ENCODE results near the gene GNG8. TPM values are rescaled to one million over a fixed set of nuclear protein-coding genes. Genes with fewer than 3 reads are reported as not detected.

Gene GNG8
- total and polyA plus RNA-seq, 9 of the 15 experiments (the other 6 are each of a cell fraction or from before 2014, with no cell fraction given), result 1.3 TPM; not detected in 8

- TF ChIP-seq, protein P1, sequence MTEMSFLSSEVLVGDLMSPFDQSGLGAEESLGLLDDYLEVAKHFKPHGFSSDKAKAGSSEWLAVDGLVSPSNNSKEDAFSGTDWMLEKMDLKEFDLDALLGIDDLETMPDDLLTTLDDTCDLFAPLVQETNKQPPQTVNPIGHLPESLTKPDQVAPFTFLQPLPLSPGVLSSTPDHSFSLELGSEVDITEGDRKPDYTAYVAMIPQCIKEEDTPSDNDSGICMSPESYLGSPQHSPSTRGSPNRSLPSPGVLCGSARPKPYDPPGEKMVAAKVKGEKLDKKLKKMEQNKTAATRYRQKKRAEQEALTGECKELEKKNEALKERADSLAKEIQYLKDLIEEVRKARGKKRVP (CRISPR knock-in tag; IDR thresholded peaks at IDR 0.05), result no peak
- TF ChIP-seq IRF2 (CRISPR knock-in tag; IDR thresholded peaks at IDR 0.05) (no peak), HNRNPUL1 (IDR thresholded peaks at IDR 0.05; ENCODE audit: low read length) (no peak), ZNF263 (CRISPR knock-in tag; IDR thresholded peaks at IDR 0.05; ENCODE audit: borderline replicate concordance) (peak; percentile 58; the same call in 1 of the 2 replicates)
Measured at GRCh38 chr19:46646402-46646801, 10.4 kb upstream of the GNG8 start (continued).

- CTCF ChIA-PET (ENCODE audit: low intra/inter-chr PET ratio), result no interaction called here
- no peaks in the 10 kb centered on the region for H3K9me1 ChIP-seq (ENCODE audit: control insufficient read depth, insufficient read depth, low read length)
- no peak for FAIRE-seq
- DNase-seq (ENCODE audit: extremely low read depth in 1 of 4, low spot score in 3 of 4), result peak in 1 of 4 experiments; percentile 6
- no TSS peak for BruUV-seq (replicated peaks)
- POLR2A ChIA-PET, result no interaction called here
- no peaks in the 10 kb centered on the region for H3K79me2 ChIP-seq (ENCODE audit: control insufficient read depth, insufficient read depth, low read length)
- no peaks in the 10 kb centered on the region for H4K20me1 ChIP-seq (replicated peaks; ENCODE audit: control insufficient read depth, insufficient read depth, low read length)
- H2AFZ ChIP-seq (ENCODE audit: low read depth, low read length), result peak overlapping the region; percentile 21; the same call in 1 of the 2 replicates
- no peaks in the 10 kb centered on the region for H3K9me3 ChIP-seq (replicated peaks; ENCODE audit: control insufficient read depth, insufficient read depth, low read depth, low read length)
- H3K27me3 ChIP-seq (ENCODE audit: control insufficient read depth in 2 of 2, insufficient read depth in 2 of 2, low read length in 2 of 2), result no peaks in the 10 kb centered on the region
- H3K4me3 ChIP-seq, result no peak overlapping the region
- no peak overlapping the region for H3K4me2 ChIP-seq (ENCODE audit: insufficient read depth, low read length)
- peaks cover 4 to 6% of the 10 kb centered on the region in 2 experiments; a peak in 4 of 5 replicates for H3K4me1 ChIP-seq (replicated peaks in 1 of 2; ENCODE audit: control insufficient read depth in 2 of 2, insufficient read depth in 2 of 2, low read length in 2 of 2)
- no peaks in the 10 kb centered on the region for H3K36me3 ChIP-seq (ENCODE audit: control insufficient read depth, insufficient read depth, low read length)
- ATAC-seq, result peak; percentile 33; the same call in 2 of the 3 replicates
- in situ Hi-C loops (cut with MboI) (no loop called here), intact Hi-C loops (cut with micrococcal nuclease) (no loop called here)
- H3K27ac ChIP-seq (ENCODE audit: extremely low read depth, low read depth, low read length), result no peak overlapping the region
- H3K9ac ChIP-seq (ENCODE audit: insufficient read depth in 1 of 2, low read depth in 2 of 2, low read length in 2 of 2), result no peak overlapping the region
- 21% methylated on average over 3 of the region's 3 CpGs for WGBS (ENCODE audit: insufficient coverage, low coverage, missing lambda C conversion rate)
- TF ChIP-seq, protein P2, sequence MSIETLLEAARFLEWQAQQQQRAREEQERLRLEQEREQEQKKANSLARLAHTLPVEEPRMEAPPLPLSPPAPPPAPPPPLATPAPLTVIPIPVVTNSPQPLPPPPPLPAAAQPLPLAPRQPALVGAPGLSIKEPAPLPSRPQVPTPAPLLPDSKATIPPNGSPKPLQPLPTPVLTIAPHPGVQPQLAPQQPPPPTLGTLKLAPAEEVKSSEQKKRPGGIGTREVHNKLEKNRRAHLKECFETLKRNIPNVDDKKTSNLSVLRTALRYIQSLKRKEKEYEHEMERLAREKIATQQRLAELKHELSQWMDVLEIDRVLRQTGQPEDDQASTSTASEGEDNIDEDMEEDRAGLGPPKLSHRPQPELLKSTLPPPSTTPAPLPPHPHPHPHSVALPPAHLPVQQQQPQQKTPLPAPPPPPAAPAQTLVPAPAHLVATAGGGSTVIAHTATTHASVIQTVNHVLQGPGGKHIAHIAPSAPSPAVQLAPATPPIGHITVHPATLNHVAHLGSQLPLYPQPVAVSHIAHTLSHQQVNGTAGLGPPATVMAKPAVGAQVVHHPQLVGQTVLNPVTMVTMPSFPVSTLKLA (conservative IDR thresholded peaks at IDR 0.05), result no peak
- no peak for TF ChIP-seq EGR1 (conservative IDR thresholded peaks at IDR 0.05)
- TF ChIP-seq DMBX1 (CRISPR knock-in tag; IDR thresholded peaks at IDR 0.05; ENCODE audit: borderline replicate concordance), result no peak
- TF ChIP-seq BDP1 (IDR thresholded peaks at IDR 0.05; ENCODE audit: insufficient read depth, insufficient read length), result no peak
- no peak for TF ChIP-seq TGIF2 (CRISPR knock-in tag; IDR thresholded peaks at IDR 0.05)
- TF ChIP-seq, protein P3, sequence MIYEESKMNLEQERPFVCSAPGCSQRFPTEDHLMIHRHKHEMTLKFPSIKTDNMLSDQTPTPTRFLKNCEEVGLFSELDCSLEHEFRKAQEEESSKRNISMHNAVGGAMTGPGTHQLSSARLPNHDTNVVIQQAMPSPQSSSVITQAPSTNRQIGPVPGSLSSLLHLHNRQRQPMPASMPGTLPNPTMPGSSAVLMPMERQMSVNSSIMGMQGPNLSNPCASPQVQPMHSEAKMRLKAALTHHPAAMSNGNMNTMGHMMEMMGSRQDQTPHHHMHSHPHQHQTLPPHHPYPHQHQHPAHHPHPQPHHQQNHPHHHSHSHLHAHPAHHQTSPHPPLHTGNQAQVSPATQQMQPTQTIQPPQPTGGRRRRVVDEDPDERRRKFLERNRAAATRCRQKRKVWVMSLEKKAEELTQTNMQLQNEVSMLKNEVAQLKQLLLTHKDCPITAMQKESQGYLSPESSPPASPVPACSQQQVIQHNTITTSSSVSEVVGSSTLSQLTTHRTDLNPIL (CRISPR knock-in tag; IDR thresholded peaks at IDR 0.05), result no peak
- no peak for TF ChIP-seq LEF1 (IDR thresholded peaks at IDR 0.05)
- TF ChIP-seq ZNF408 (CRISPR knock-in tag; IDR thresholded peaks at IDR 0.05; ENCODE audit: low read depth), result no peak
Measured at GRCh38 chr19:46644720-46645119, 8.7 kb upstream of the GNG8 start.

All from K562 (cell line).